GM23338 (cell line): Measurements from ENCODE around the gene ACTN2. TPM values are rescaled to one million over a fixed set of nuclear protein-coding genes. Genes with fewer than 3 reads are reported as not detected.
A peak's percentile ranks its signal among the peaks of the same experiment; 100 is the strongest.

Source experiments
- ATAC-seq: fragments of 200-7000 bp; cut with Tn5 transposase; 3 replicates; pipeline ENCODE4 v1.9.1; 2020
- DNase-seq: peaks from one replicate; pipeline ENCODE4 v3.0.0-alpha.2; 2015; ENCODE audit warnings: low spot score
- H2AFZ ChIP-seq: fragments of 200-600 bp; sonication (generic); 2 replicates; pipeline ENCODE4 v1.8.0; 2016; ENCODE audit warnings: antibody characterized with exemption, mild to moderate bottlenecking, moderate library complexity
- H3F3A ChIP-seq: fragments of 200-600 bp; sonication (generic); replicated peaks from 2 replicates; pipeline ENCODE4 v1.8.0; 2017; ENCODE audit warnings: antibody characterized with exemption, mixed run types, low read depth
- H3K27ac ChIP-seq: fragments of 200-600 bp; sonication (generic); 2 replicates; pipeline ENCODE4 v1.6.1; 2016; ENCODE audit warnings: low read depth
- H3K27me3 ChIP-seq: fragments of 200-600 bp; sonication (generic); 2 replicates; pipeline ENCODE4 v1.8.0; 2016; ENCODE audit warnings: mild to moderate bottlenecking, mixed run types, moderate library complexity; ENCODE audit not compliant: insufficient read depth
- H3K36me3 ChIP-seq: fragments of 200-600 bp; sonication (generic); 2 replicates; pipeline ENCODE4 v1.8.0; 2016; ENCODE audit warnings: mild to moderate bottlenecking; ENCODE audit not compliant: insufficient read depth
- H3K4me1 ChIP-seq: fragments of 200-600 bp; sonication (generic); 2 replicates; pipeline ENCODE4 v1.8.0; 2016; ENCODE audit warnings: mild to moderate bottlenecking, moderate library complexity; ENCODE audit not compliant: insufficient read depth
- H3K4me2 ChIP-seq: fragments of 200-600 bp; sonication (generic); 2 replicates; pipeline ENCODE4 v1.7.1; 2017; ENCODE audit warnings: mixed run types
- H3K4me3 ChIP-seq: fragments of 200-600 bp; sonication (generic); 2 replicates; pipeline ENCODE4 v1.6.1; 2016; ENCODE audit warnings: mixed run types
- H3K79me2 ChIP-seq: fragments of 200-600 bp; sonication (generic); replicated peaks from 2 replicates; pipeline ENCODE4 v1.8.0; 2017; ENCODE audit warnings: mild to moderate bottlenecking; ENCODE audit not compliant: insufficient read depth
- H3K9me2 ChIP-seq: fragments of 200-600 bp; sonication (generic); 2 replicates; pipeline ENCODE4 v1.8.0; 2017; ENCODE audit not compliant: insufficient read depth
- H4K20me1 ChIP-seq: fragments of 200-600 bp; sonication (generic); replicated peaks from 2 replicates; pipeline ENCODE4 v1.8.0; 2017; ENCODE audit warnings: mild to moderate bottlenecking; ENCODE audit not compliant: insufficient read depth
- H3K27ac Mint-ChIP-seq: 2 replicates; pipeline ENCODE4 v1.8.0; 2020; ENCODE audit warnings: inconsistent platforms, mild to moderate bottlenecking, moderate library complexity, mixed read lengths
- H3K27me3 Mint-ChIP-seq: 3 replicates; pipeline ENCODE4 v1.8.0; 2022; ENCODE audit warnings: low read depth, mild to moderate bottlenecking, moderate library complexity, mixed read lengths, inconsistent platforms; ENCODE audit not compliant: insufficient read depth, poor library complexity
- H3K36me3 Mint-ChIP-seq: 3 replicates; pipeline ENCODE4 v1.8.0; 2021; ENCODE audit warnings: low read depth, mild to moderate bottlenecking, inconsistent platforms, moderate library complexity, mixed read lengths
- H3K4me1 Mint-ChIP-seq: 3 replicates; pipeline ENCODE4 v1.8.0; 2020; ENCODE audit warnings: mild to moderate bottlenecking, inconsistent platforms, mixed read lengths
- H3K4me3 Mint-ChIP-seq: 3 replicates; pipeline ENCODE4 v1.8.0; 2021; ENCODE audit warnings: moderate library complexity, mild to moderate bottlenecking, inconsistent platforms, mixed read lengths
- H3K9me3 Mint-ChIP-seq: 3 replicates; pipeline ENCODE4 v1.8.0; 2020; ENCODE audit warnings: moderate library complexity, mild to moderate bottlenecking, inconsistent platforms, mixed read lengths
- CREB1 ChIP-seq: fragments of 250-450 bp; sonication (Bioruptor Pico); IDR thresholded peaks from 2 replicates; pipeline ENCODE4 v1.5.0; 2020; ENCODE audit warnings: low read depth, mild to moderate bottlenecking, moderate library complexity
- CTCF ChIP-seq, 2 experiments: fragments of 200-600 bp in 1 of 2; sonication (generic) in 1 of 2; conservative IDR thresholded peaks; 2 replicates each; pipeline versions ENCODE4 v1.5.1 to v1.6.1; 2016 to 2017; ENCODE audit warnings: antibody characterized with exemption in 2 of 2, low read depth in 2 of 2, mild to moderate bottlenecking in 2 of 2, moderate library complexity in 1 of 2
- ETS1 ChIP-seq: IDR thresholded peaks from 2 replicates; pipeline ENCODE4 v1.6.1; 2016; ENCODE audit warnings: antibody characterized with exemption
- EZH2 ChIP-seq: fragments of 200-600 bp; sonication (generic); IDR thresholded peaks from one replicate; pipeline ENCODE4 v1.8.0; 2017; ENCODE audit warnings: antibody characterized with exemption, mild to moderate bottlenecking, low read depth; ENCODE audit not compliant: unreplicated experiment
- EZH2phosphoT487 ChIP-seq: fragments of 200-600 bp; sonication (generic); IDR thresholded peaks from one replicate; pipeline ENCODE4 v1.8.1; 2018; ENCODE audit warnings: antibody characterized with exemption; ENCODE audit not compliant: unreplicated experiment
- JUNB ChIP-seq: IDR thresholded peaks from one replicate; pipeline ENCODE4 v1.6.1; 2016; ENCODE audit warnings: antibody characterized with exemption; ENCODE audit not compliant: unreplicated experiment
- NANOG ChIP-seq: IDR thresholded peaks from 2 replicates; pipeline ENCODE4 v1.6.1; 2016; ENCODE audit warnings: antibody characterized with exemption, borderline replicate concordance
- POLR2AphosphoS5 ChIP-seq: IDR thresholded peaks from 2 replicates; pipeline ENCODE4 v1.6.1; 2016; ENCODE audit warnings: antibody characterized with exemption, low read depth
- STAT1 ChIP-seq: IDR thresholded peaks from one replicate; pipeline ENCODE4 v1.6.1; 2016; ENCODE audit warnings: antibody characterized with exemption; ENCODE audit not compliant: unreplicated experiment
- ZNF331 ChIP-seq: fragments of 250-450 bp; sonication (Bioruptor Pico); IDR thresholded peaks from 2 replicates; pipeline ENCODE4 v1.5.0; 2020; ENCODE audit warnings: low read depth, mild to moderate bottlenecking, moderate library complexity
- polyA plus RNA-seq: library from polyadenylated mRNA; unstranded; fragments of >200 nt; fragmentation: Nextera tagmentation; extraction: Ambion mirVana; gene quantifications from 2 replicates; pipeline ENCODE4 v1.2.1, GENCODE V29; 2016
- total RNA-seq: library from RNA; depleted of rRNA; stranded (reverse); fragments of >200 nt; shearing (Covaris generic); gene quantifications from 2 replicates; pipeline ENCODE4 v1.2.3, GENCODE V29; 2014

The ACTN2 gene
- total and polyA plus RNA-seq, 2 experiments from 2014 or later: 1.9 to 2.8 TPM

GRCh38 chr1:236766506-236766905 is 80.2 kb downstream of the ACTN2 start (continued):
- TF ChIP-seq EZH2phosphoT487 (no peak), CREB1 (CRISPR knock-in tag) (no peak), ZNF331 (CRISPR knock-in tag) (no peak), ETS1 (no peak), NANOG (no peak), CTCF (conservative IDR thresholded peaks at IDR 0.05; ENCODE audit: low read depth in 2 of 2) (no peak), POLR2AphosphoS5 (no peak), EZH2 (no peak), STAT1 (no peak), JUNB (no peak)

GRCh38 chr1:236767276-236767675 is 81.0 kb downstream of the ACTN2 start:
- no peak overlapping the region for H2AFZ ChIP-seq
- H3K79me2 ChIP-seq: no peaks in the 10 kb centered on the region
- H3K4me3 Mint-ChIP-seq: no peak overlapping the region
- no peaks in the 10 kb centered on the region for H3F3A ChIP-seq
- no peaks in the 10 kb centered on the region for H3K9me3 Mint-ChIP-seq
- H3K27ac Mint-ChIP-seq: no peak overlapping the region
- H3K27ac ChIP-seq: no peak overlapping the region
- no peaks in the 10 kb centered on the region for H3K36me3 Mint-ChIP-seq
- no peaks in the 10 kb centered on the region for H3K27me3 ChIP-seq
- no peaks in the 10 kb centered on the region for H3K4me1 Mint-ChIP-seq
- H3K27me3 Mint-ChIP-seq: no peaks in the 10 kb centered on the region
- no peak for ATAC-seq
- no peaks in the 10 kb centered on the region for H3K36me3 ChIP-seq
- no peak for DNase-seq
- no peak for TF ChIP-seq ZNF331 (CRISPR knock-in tag)
- no peak for TF ChIP-seq NANOG
- H3K4me2 ChIP-seq: no peak overlapping the region
- H3K4me3 ChIP-seq: no peak overlapping the region
- no peaks in the 10 kb centered on the region for H4K20me1 ChIP-seq
- no peaks in the 10 kb centered on the region for H3K9me2 ChIP-seq
- H3K4me1 ChIP-seq: no peaks in the 10 kb centered on the region

- no peaks in the 10 kb centered on the region for H3K9me2 ChIP-seq
- peak; percentile 48; the same call in 2 of the 3 replicates for ATAC-seq
- no peak overlapping the region for H2AFZ ChIP-seq
- H3K79me2 ChIP-seq: no peaks in the 10 kb centered on the region
- H3K27ac ChIP-seq: no peak overlapping the region
- no peak overlapping the region for H3K4me3 ChIP-seq
- H3K4me2 ChIP-seq: no peak overlapping the region
- H3K27ac Mint-ChIP-seq: no peak overlapping the region
- H3K36me3 Mint-ChIP-seq: no peaks in the 10 kb centered on the region
- no peaks in the 10 kb centered on the region for H3K27me3 Mint-ChIP-seq
- H3F3A ChIP-seq: no peaks in the 10 kb centered on the region
- no peaks in the 10 kb centered on the region for H3K27me3 ChIP-seq
- no peaks in the 10 kb centered on the region for H3K4me1 Mint-ChIP-seq
- H3K4me3 Mint-ChIP-seq: no peak overlapping the region
- H3K9me3 Mint-ChIP-seq: no peaks in the 10 kb centered on the region
- H4K20me1 ChIP-seq: no peaks in the 10 kb centered on the region
- DNase-seq: peak; percentile 17
- no peaks in the 10 kb centered on the region for H3K36me3 ChIP-seq
- no peaks in the 10 kb centered on the region for H3K4me1 ChIP-seq
- TF ChIP-seq ZNF331 (CRISPR knock-in tag): no peak
- TF ChIP-seq CTCF (conservative IDR thresholded peaks at IDR 0.05; ENCODE audit: low read depth in 2 of 2): peak in 1 of 2 experiments; percentile 17; a peak in 1 of 4 replicates
Observed at GRCh38 chr1:236768601-236769000, 82.3 kb downstream of the ACTN2 start.
